ENCODE results near the gene KIF14. TPM values are rescaled to one million over a fixed set of nuclear protein-coding genes. Genes with fewer than 3 reads are reported as not detected.
A peak's percentile ranks its signal among the peaks of the same experiment; 100 is the strongest.

Gene KIF14
- total RNA-seq, 1 donor from 2014 or later: 3.8 TPM

DNA sequence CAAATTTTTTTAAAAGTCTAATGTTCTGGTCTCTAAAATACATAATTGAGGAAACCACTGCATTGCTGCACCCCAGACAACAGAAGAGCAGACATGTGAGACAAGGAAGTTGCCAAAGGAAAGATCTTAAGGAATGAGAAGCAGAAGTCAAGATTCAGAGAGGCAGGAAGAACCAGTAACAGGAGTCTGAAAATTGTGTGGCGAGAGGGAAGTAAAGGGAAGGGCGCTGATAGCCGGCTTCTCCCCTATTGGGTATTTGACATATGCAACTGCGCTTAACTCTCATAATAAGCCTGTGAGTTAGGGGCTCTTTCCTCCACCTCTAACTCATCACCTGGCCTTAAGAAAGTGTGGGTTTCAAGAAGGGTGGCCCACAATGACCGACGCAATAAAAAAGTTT, 21.9 kb upstream of the KIF14 start:
- Mint-ChIP-seq H3K27ac (ENCODE audit: unreplicated experiment) (peak overlapping the region; percentile 55), H3K4me1 (ENCODE audit: unreplicated experiment) (peaks cover 6% of the 10 kb centered on the region), H3K36me3 (ENCODE audit: low read depth, unreplicated experiment) (peaks cover 3% of the 10 kb centered on the region), H3K4me3 (ENCODE audit: unreplicated experiment) (no peak overlapping the region), H3K27me3 (ENCODE audit: unreplicated experiment) (peaks cover 1% of the 10 kb centered on the region), H3K9me3 (ENCODE audit: unreplicated experiment) (no peaks in the 10 kb centered on the region)
- no peak for DNase-seq (ENCODE audit: low spot score)
- TF ChIP-seq, protein P1, sequence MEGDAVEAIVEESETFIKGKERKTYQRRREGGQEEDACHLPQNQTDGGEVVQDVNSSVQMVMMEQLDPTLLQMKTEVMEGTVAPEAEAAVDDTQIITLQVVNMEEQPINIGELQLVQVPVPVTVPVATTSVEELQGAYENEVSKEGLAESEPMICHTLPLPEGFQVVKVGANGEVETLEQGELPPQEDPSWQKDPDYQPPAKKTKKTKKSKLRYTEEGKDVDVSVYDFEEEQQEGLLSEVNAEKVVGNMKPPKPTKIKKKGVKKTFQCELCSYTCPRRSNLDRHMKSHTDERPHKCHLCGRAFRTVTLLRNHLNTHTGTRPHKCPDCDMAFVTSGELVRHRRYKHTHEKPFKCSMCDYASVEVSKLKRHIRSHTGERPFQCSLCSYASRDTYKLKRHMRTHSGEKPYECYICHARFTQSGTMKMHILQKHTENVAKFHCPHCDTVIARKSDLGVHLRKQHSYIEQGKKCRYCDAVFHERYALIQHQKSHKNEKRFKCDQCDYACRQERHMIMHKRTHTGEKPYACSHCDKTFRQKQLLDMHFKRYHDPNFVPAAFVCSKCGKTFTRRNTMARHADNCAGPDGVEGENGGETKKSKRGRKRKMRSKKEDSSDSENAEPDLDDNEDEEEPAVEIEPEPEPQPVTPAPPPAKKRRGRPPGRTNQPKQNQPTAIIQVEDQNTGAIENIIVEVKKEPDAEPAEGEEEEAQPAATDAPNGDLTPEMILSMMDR (IDR thresholded peaks at IDR 0.05; ENCODE audit: unreplicated experiment): no peak

DNA sequence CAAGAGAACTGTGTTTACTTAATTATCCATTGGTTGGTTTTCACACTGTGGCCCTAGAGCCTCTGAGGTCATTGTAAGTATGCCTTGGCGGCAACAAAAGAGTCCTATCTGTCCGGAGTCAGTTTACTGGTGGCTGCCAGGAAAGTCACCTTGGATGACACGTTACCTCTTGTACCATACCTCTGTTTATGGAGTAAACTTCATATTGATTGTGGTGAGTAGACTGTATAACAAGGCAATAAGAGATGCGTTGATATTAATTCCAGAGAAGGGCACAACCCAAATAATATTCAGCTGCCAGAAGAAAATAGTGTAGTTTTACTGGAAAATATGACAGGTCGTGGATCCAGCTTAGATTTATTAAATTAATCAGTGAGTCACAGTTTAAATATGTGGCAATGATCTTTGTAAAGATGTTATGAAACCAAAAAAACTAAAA, 20.4 kb upstream of the KIF14 start:
- Mint-ChIP-seq H3K4me1 (ENCODE audit: unreplicated experiment) (peaks cover 6% of the 10 kb centered on the region), H3K27me3 (ENCODE audit: unreplicated experiment) (peaks cover 1% of the 10 kb centered on the region), H3K4me3 (ENCODE audit: unreplicated experiment) (no peak overlapping the region), H3K36me3 (ENCODE audit: low read depth, unreplicated experiment) (no peaks in the 10 kb centered on the region), H3K27ac (ENCODE audit: unreplicated experiment) (no peak overlapping the region), H3K9me3 (ENCODE audit: unreplicated experiment) (no peaks in the 10 kb centered on the region)
- no peak for DNase-seq (ENCODE audit: low spot score)
- TF ChIP-seq, protein P1 (IDR thresholded peaks at IDR 0.05; ENCODE audit: unreplicated experiment): no peak

DNA sequence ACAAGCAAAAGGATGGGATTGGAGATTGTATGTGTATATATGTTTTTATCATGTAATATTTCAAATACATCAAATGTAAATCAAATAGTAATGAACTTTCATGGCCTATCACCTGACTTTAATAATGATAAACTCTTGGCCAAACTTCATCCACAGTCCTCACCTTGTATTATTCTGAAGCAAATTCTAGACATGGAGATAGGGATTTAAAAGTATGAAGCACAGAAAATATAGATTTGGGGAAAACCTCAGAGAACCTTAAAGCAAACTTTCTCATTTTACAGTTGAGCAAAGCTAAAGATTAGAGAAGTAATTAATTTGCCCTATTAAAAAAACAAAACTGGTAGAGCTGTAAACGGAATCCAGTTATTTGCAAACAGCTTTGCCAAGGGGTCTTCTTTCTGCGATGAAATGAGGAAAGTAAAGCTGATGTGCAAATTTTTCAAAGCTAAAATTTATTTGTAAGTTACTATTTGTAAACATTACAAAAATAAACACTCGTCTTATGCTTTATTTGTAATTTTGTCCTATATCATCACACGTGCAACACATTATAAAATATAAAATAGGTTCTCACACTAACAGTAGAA, 19.9 kb upstream of the KIF14 start:
- H3K4me3 Mint-ChIP-seq (ENCODE audit: unreplicated experiment): no peak overlapping the region
- no peak overlapping the region for H3K27ac Mint-ChIP-seq (ENCODE audit: unreplicated experiment)
- TF ChIP-seq, protein P1 (IDR thresholded peaks at IDR 0.05; ENCODE audit: unreplicated experiment): no peak
- peaks cover 1% of the 10 kb centered on the region for H3K27me3 Mint-ChIP-seq (ENCODE audit: unreplicated experiment)
- H3K9me3 Mint-ChIP-seq (ENCODE audit: unreplicated experiment): no peaks in the 10 kb centered on the region
- no peak for DNase-seq (ENCODE audit: low spot score)
- H3K36me3 Mint-ChIP-seq (ENCODE audit: low read depth, unreplicated experiment): no peaks in the 10 kb centered on the region
- peaks cover 6% of the 10 kb centered on the region for H3K4me1 Mint-ChIP-seq (ENCODE audit: unreplicated experiment)

DNA sequence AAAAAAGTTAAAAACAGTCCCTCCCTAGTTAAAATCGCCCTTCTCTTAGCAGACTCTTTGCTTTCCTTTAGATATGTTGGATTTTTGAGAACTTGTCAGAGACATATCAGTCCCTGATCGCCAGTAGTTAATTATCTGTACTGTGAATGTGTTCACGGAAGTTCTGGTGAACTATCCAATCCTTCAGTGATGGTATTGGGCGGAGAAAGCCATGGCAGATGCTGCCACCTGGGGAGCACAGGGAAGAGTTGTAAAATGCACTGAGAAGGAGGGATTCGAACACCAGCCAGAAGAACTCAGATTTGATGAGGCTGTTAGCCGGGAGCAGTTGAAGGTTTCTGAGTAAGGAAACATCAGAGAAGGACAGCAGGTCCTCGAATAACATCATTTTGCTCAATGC, 17.5 kb upstream of the KIF14 start:
- H3K4me3 Mint-ChIP-seq (ENCODE audit: unreplicated experiment): no peak overlapping the region
- DNase-seq (ENCODE audit: low spot score): no peak
- TF ChIP-seq, protein P1 (IDR thresholded peaks at IDR 0.05; ENCODE audit: unreplicated experiment): no peak
- no peaks in the 10 kb centered on the region for H3K36me3 Mint-ChIP-seq (ENCODE audit: low read depth, unreplicated experiment)
- H3K9me3 Mint-ChIP-seq (ENCODE audit: unreplicated experiment): no peaks in the 10 kb centered on the region
- H3K4me1 Mint-ChIP-seq (ENCODE audit: unreplicated experiment): peaks cover 6% of the 10 kb centered on the region
- H3K27ac Mint-ChIP-seq (ENCODE audit: unreplicated experiment): no peak overlapping the region
- peaks cover 1% of the 10 kb centered on the region for H3K27me3 Mint-ChIP-seq (ENCODE audit: unreplicated experiment)

DNA sequence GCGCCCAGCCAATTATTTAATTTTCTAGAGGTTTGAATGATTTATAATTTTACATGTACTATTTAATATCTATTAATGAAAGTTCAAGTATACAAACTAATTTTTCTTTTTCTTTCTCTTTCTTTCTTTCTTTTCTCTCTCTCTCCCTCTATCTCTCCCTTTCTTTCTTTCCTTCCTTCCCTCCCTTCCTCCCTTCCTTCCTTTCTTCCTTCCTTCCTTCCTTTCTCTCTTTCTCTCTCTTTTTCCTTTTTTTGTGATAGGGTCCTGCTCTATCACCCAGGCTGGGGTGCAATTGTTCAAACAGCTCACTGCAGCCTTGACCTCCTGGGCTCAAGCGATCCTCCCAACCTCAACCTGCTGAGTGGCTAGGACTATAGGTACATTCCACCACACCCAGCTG, 16.1 kb upstream of the KIF14 start:
- TF ChIP-seq, protein P1 (IDR thresholded peaks at IDR 0.05; ENCODE audit: unreplicated experiment): no peak
- Mint-ChIP-seq H3K4me3 (ENCODE audit: unreplicated experiment) (no peak overlapping the region), H3K9me3 (ENCODE audit: unreplicated experiment) (no peaks in the 10 kb centered on the region), H3K4me1 (ENCODE audit: unreplicated experiment) (no peaks in the 10 kb centered on the region), H3K27me3 (ENCODE audit: unreplicated experiment) (no peaks in the 10 kb centered on the region), H3K27ac (ENCODE audit: unreplicated experiment) (no peak overlapping the region), H3K36me3 (ENCODE audit: low read depth, unreplicated experiment) (no peaks in the 10 kb centered on the region)
- no peak for DNase-seq (ENCODE audit: low spot score)
